Mononuclear cell (primary cell): ENCODE data around the gene POFUT1. TPM values are rescaled to one million over a fixed set of nuclear protein-coding genes. Genes with fewer than 3 reads are reported as not detected.
A peak's percentile ranks its signal among the peaks of the same experiment; 100 is the strongest.
"Not testable (repeated sequence)": the region's sequence is repeated elsewhere in the genome, so short reads cannot be mapped to it uniquely, and the experiment has no call there.

Source experiments
- H3K27me3 ChIP-seq: 2 replicates; pipeline ENCODE4 v1.6.0; 2011; ENCODE audit warnings: low read length, control low read depth; ENCODE audit not compliant: insufficient read depth
- H3K4me1 ChIP-seq: 2 replicates; pipeline ENCODE4 v1.5.1; 2011; ENCODE audit warnings: mild to moderate bottlenecking, low read length, control low read depth; ENCODE audit not compliant: insufficient read depth
- H3K4me3 ChIP-seq: 2 replicates; pipeline ENCODE4 v1.5.1; 2011; ENCODE audit warnings: mild to moderate bottlenecking, low read length, moderate library complexity
- H3K9me3 ChIP-seq: 2 replicates; pipeline ENCODE4 v1.5.1; 2011; ENCODE audit warnings: low read depth, mild to moderate bottlenecking, control low read depth, low read length
- total RNA-seq: library from RNA; depleted of rRNA; stranded (reverse); fragments of >200 nt; gene quantifications from one replicate; pipeline ENCODE4 v1.2.3, GENCODE V29; 2012

Gene POFUT1
- total RNA-seq, 1 donor, result 7.2 TPM

DNA sequence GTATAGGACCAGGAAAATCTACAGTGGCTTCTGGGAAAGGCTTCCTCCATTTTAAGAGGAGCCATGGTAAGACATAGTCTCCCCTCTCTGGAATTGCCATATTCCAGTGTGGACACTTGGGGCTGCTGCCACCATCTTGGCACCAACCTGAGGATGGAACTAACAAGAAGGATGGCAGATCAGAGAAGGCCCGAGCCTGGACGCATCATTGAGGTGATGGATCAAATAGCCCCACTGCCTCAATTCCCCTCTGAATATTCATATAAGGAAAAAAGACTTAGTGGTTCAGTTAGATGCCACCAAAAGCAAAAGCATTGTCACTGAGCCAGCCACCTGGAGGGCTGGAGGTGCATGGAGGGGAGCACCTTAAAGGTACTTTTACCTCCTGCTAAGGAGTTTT, 26.1 kb upstream of the POFUT1 start:
- H3K4me1 ChIP-seq, result no peaks in the 10 kb centered on the region
- no peaks in the 10 kb centered on the region for H3K9me3 ChIP-seq
- H3K27me3 ChIP-seq, result no peaks in the 10 kb centered on the region
- H3K4me3 ChIP-seq, result no peak overlapping the region

DNA sequence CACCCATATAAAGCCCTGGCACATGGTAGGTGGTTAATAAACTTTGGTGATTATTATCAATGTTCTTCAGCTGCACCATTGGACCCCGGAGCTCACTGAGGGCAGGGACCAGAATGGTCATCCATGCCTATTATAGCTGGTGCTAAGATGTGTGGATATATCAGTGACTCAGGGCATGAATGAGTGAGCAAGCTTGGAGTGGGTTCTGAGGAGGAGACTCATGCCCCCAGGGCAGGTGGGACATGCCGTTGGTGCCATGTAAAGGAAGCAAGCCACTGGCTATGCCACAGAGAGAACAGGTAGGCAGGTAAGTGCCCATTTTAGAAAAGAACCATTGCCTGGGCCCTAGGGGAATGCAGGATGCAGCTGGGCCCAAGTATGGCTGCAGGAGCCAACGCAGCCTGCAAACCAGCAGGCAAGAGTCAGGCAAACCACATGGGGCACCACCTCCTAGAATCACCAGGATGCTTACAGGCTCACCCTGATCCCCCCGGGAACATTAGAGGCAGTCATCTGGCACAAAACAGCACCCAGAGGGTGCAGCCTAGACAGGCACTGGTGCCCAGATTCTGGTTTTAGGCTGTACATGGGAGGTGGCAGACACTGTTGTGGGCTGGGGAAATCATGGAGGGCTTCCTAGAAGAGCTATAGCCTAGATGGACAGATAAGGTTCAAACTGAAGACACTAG, 23.6 kb upstream of the POFUT1 start:
- H3K27me3 ChIP-seq, result no peaks in the 10 kb centered on the region
- no peak overlapping the region for H3K4me3 ChIP-seq
- H3K9me3 ChIP-seq, result no peaks in the 10 kb centered on the region
- H3K4me1 ChIP-seq, result peaks cover 7% of the 10 kb centered on the region

DNA sequence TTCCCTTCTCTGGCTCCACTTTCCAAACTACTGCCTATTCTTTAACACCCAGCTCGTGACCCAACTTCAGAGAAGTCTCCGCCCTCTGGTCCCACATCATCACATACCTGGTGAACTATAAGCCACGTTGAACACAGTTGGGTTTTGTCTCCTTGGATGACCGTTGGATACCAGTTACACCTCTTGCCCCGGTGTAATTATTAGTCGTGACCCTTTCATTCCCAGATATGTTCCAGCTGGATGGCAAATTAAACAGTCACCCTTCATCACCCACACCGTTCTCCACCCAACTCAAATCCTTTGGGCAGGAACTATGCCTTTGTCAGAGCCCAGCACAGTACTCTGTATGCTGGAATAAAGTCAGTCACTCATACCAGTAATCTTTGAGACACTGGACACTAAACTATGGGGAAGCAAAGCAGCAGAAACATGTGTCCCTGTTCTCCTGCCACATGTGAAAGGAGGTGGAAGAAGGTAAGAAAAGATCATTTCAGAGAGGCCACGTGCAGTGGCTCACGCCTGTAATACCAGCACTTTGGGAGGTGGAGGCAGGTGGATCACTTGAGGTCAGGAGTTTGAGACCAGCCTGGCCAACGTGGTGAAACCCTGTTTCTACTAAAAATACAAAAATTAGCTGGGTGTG, 22.6 kb upstream of the POFUT1 start:
- Histone ChIP-seq H3K9me3 (no peaks in the 10 kb centered on the region), H3K4me3 (no peak overlapping the region), H3K27me3 (no peaks in the 10 kb centered on the region), H3K4me1 (peaks cover 14% of the 10 kb centered on the region)

DNA sequence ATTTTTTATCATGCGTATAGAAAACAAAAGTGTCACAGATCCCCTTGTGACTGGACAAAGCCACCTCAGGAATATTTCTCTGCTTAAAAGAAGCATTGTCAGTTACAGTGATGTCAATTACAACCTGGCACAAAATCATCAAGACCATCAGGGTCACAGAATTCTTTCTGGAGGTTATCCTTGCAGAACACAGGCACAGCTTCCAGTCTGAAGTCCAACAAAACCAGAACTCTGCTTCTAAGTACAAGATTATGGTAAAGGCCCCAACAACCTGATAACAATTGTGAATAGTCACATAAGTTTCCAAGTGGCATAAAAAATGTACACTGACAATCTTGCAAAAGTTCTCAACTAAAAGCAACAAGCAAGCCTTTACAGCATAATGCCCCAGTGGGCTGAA, 21.2 kb upstream of the POFUT1 start:
- H3K4me3 ChIP-seq, result no peak overlapping the region
- H3K4me1 ChIP-seq, result peaks cover 20% of the 10 kb centered on the region
- no peaks in the 10 kb centered on the region for H3K9me3 ChIP-seq
- no peaks in the 10 kb centered on the region for H3K27me3 ChIP-seq

DNA sequence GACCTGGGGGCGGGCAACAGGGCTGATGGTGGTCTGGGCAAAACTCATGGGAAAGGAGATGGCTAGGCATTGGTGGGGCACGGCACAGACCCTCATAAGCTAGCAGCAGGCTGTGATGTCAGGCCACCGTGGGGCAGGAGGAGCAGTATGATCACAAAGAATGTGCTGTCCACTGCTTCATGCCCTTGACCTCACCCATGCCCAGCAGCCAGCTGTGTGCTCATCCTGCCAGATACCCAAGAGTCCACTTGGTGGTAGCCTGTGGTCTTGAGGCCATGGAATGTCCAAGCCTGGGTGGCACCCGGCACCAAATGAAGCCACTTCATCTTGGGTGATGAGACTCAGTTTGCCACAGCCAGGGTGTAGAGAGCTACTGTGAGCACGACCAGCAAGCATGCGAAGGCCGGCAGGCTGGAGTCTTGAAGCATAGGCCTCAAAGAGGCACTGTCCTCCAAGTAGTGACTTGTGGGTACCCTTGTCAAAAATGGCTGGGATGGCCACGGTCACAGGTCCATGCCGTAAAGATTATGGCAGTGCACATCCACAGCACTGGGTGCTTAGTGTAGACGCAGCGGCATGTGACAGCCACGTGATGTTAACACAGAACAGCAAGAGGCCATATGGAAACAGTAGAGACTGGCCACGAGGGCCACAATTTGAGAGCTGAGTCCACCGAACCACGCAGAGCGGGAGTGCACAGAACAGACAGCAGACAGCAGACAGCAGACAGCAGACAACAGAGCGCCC, 19.1 kb upstream of the POFUT1 start:
- Histone ChIP-seq H3K9me3 (no peaks in the 10 kb centered on the region), H3K27me3 (no peaks in the 10 kb centered on the region), H3K4me3 (no peak overlapping the region), H3K4me1 (peaks cover 20% of the 10 kb centered on the region)

DNA sequence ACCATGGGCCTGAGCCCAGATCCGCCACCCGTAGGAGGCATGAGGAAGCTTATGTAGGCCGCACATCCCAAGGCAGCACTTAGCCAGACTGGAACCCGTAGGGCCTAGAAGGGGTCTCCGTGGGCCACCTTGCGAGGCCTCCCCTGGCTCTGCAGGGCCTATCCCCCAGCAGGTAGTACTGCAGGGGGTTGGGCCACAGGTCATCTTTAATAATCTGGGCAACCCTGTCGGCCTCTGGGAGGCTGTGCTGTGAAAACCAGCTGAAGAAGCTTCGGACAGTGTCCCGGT, 18.6 kb upstream of the POFUT1 start:
- peaks cover 20% of the 10 kb centered on the region for H3K4me1 ChIP-seq
- H3K4me3 ChIP-seq, result no peak overlapping the region
- no peaks in the 10 kb centered on the region for H3K27me3 ChIP-seq
- no peaks in the 10 kb centered on the region for H3K9me3 ChIP-seq

DNA sequence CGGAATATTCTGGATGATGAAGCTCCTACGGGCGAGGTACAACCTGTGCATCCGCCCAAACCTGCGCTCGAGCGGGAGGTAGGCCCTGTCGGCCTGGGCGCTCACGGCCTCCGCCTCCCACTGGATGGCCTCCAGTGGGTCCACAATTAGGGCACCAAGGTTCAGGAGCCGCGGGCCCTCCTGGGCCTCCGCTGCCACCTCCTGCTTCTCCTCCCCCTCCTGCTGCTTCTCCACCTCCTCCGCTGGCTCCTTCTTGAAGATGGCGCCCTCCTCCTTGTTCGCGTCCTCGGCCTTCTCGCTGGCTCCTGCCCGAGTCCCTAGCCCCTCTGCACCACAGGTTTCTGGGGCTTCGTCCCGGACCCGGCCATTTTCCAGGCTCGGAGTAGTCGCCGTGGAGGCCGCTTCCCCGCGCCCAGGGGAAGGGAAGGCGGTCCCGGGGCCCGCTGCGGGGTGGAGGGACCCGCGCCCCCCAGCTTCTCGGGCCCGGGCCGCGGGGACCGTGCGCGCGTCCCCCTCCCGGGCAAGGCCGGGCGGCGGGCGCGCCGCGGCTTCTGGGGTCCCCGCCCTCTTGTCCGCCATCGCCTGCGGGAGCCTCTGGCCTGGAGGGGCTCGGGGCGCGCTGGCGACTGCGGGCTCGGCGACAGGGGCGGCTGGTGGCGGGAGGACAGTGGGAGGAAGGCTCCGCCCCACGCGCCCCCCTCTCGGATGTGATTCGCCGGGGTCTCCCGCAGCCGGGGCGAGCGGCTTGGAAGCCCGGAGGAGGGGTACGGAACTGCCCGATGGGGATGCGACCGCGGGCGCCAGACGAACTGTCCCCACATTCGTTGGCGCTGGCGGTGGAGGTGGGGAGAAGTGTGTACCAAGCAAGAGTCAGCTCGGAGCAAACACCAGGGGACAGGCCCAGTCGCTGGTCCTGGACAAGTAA, 17.7 kb upstream of the POFUT1 start:
- no peaks in the 10 kb centered on the region for H3K9me3 ChIP-seq
- peak overlapping the region; percentile 49 for H3K4me3 ChIP-seq
- H3K4me1 ChIP-seq, result peaks cover 20% of the 10 kb centered on the region
- no peaks in the 10 kb centered on the region for H3K27me3 ChIP-seq

DNA sequence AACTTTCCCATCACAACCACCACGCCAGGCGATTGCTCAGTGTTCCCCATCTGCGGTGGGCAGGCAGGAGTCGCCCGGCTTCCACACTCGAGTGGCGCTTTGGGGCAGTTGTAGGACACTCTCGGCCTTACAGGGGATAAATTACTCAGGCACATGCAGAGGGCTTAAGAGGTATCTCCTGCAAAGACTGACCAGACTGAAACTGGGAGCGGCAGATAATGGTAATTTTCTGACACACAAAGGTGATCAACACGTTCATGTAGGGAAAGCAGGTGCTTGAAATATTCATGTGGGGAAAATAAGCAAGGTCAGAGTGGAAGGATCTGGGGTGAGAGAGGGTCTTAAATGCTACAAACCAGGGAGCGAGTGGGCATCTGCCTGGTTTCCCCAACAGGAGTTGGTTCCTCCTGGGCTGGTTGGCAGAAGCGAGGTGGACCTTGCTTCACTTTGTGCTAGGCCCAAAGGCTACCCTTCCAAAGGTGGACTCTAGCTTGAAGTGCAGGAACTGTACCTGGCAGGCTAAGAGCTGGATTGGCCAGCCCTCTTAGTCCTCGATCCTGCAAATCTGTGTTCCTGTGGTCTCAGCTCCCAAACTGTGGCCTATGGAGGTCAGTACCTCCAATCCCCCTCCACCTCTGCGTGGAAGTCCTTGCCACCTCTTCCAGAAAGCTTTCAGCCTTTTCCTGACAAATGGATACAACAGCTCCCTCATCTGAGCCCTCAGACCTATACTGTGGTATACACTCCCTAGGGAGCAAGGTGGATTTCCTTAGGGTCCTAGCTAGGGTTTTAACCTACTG, 16.9 kb upstream of the POFUT1 start:
- Histone ChIP-seq H3K4me3 (peak overlapping the region; percentile 49), H3K27me3 (no peaks in the 10 kb centered on the region)

DNA sequence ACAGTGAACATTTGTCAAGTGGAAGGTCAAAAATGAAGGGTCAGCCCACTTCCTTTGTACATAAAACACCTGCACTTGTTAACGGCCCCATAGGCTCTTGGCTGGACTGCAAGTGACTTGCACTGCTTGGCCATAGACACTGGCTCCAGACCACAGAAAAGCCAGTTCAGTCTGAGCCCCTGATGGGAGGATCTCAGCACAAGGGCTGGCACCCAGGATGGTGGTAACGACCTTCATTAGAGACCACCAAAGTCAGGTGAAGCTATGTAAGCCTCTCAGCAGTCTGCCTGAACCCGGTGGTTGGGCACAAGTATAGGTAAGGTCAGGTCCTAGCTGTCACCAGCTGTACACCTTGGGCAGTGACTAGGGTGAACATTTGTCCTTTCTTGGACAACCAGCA, 16.3 kb upstream of the POFUT1 start:
- H3K4me1 ChIP-seq, result peaks cover 20% of the 10 kb centered on the region
- H3K27me3 ChIP-seq, result no peaks in the 10 kb centered on the region
- no peak overlapping the region for H3K4me3 ChIP-seq
- no peaks in the 10 kb centered on the region for H3K9me3 ChIP-seq

More for the DNA sequence above, 16.9 kb upstream of the POFUT1 start:
- H3K9me3 ChIP-seq, result no peaks in the 10 kb centered on the region
- peaks cover 20% of the 10 kb centered on the region for H3K4me1 ChIP-seq

DNA sequence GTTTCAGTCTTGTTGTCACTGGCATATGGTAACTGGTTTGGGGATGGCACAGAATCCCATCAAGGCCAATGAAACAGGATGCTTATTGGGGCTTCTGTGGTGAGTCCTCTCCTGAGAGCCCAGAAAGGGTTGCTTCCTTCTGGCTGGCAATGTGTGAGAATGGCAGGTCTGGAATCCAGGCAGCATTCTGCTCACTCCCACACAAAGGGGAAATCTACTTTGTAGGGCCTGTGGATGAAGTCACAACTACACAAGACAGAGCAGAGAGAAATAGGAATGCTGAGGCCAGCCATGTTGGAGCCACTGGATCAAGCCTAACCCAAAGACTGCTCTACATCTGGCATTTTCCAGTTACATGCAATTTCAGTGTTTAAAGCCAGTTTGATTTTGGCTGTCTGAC, 15.8 kb upstream of the POFUT1 start:
- H3K4me1 ChIP-seq, result peaks cover 20% of the 10 kb centered on the region
- no peaks in the 10 kb centered on the region for H3K9me3 ChIP-seq
- H3K27me3 ChIP-seq, result no peaks in the 10 kb centered on the region
- H3K4me3 ChIP-seq, result no peak overlapping the region

DNA sequence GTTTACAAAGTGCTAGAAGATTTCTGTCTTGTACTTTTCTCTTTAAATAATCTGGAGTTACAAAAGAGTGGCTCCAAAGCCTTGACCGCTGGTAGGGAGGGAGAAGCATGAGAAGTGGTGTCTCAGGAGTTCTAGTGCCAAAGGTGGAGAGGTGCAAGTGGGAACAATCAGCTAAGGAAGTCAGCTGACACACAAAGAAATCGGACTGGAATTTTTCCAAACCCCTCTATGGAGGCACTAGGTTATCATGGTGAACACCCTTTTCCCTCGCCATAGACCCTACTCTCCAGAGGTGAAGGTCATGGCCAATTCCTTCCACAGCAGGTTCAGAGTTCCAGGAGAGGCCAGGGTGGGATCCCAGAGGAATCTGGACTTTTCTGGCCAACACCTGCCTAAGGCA, 15.0 kb upstream of the POFUT1 start:
- Histone ChIP-seq H3K27me3 (no peaks in the 10 kb centered on the region), H3K4me1 (peaks cover 20% of the 10 kb centered on the region), H3K4me3 (no peak overlapping the region), H3K9me3 (no peaks in the 10 kb centered on the region)

DNA sequence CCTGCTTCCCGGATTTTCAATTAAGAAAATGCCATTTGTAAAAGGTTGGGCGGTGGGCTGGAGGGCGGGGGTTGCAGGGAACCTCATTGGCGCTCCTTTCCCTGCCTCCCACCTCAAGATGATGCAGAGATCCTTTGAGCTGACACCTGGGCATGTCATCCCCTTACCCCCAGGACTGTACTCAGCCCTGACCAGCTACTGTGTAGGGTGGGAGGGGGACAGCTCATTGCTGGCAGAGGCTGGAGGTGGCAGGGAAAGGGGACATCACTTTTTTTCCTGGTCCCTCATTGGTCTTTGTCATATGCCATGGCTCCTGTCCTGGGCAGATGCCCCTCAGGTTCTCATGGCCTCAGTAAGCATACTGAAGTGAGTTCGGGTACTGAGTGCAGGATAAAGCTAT, 14.3 kb upstream of the POFUT1 start:
- peaks cover 20% of the 10 kb centered on the region for H3K4me1 ChIP-seq
- H3K9me3 ChIP-seq, H3K4me3 ChIP-seq, H3K27me3 ChIP-seq: not testable (repeated sequence)

DNA sequence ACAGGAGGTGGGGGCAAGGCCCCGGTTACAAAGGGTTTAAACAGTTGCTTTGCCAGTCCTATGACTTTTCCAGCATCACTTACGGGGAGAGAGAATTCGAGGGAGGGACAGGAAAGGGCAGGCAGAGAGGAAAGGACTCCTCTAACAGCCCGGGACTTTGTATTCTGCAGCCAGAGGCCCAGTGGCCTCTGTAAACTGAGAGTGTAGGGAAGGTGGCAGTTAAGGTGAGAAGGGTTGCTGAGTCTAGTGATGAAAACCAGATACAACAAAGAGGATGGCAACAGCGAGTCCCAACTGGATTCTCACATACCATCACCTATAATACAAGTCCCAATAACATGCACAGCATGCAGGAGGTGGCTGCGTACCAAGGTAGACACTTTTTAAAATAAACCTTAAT, 13.7 kb upstream of the POFUT1 start:
- Histone ChIP-seq H3K27me3 (no peaks in the 10 kb centered on the region), H3K9me3 (no peaks in the 10 kb centered on the region), H3K4me1 (peaks cover 16% of the 10 kb centered on the region), H3K4me3 (no peak overlapping the region)

DNA sequence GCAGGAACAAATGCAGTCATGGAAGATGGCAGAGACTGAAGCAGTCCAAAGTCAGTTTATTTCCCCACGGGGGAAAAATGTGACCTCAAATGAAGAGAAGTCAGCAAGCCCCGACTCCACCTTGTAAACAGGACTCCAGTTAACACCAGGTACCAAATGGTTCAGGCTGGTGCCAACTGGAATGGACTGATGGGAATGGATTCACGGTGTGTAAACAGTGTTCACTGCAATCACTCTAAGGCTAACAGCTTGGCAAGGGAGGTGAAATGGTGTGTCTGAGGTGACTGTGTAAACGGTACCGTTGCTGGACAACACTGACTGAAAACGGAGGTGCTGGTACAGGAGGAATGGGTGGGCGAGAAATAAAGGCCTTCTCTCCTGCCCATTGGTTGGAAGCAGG, 12.1 kb upstream of the POFUT1 start:
- Histone ChIP-seq H3K27me3 (no peaks in the 10 kb centered on the region), H3K4me1 (peaks cover 11% of the 10 kb centered on the region), H3K9me3 (no peaks in the 10 kb centered on the region), H3K4me3 (no peak overlapping the region)
